GM12878 (cell line): Measurements from ENCODE around the gene CBLIF. TPM values are rescaled to one million over a fixed set of nuclear protein-coding genes. Genes with fewer than 3 reads are reported as not detected.

Experiments
- ATF2 ChIP-seq: IDR thresholded peaks from 2 replicates; pipeline ENCODE4 v1.6.1; 2012; ENCODE audit warnings: low read length, inconsistent platforms
- BCL11A ChIP-seq: IDR thresholded peaks from 2 replicates; pipeline ENCODE4 v1.6.1; 2011; ENCODE audit warnings: low read depth, low read length
- CBX5 ChIP-seq: sonication (generic); IDR thresholded peaks from 2 replicates; pipeline ENCODE4 v1.6.1; 2016; ENCODE audit warnings: low read depth, moderate library complexity, mild to moderate bottlenecking, inconsistent platforms
- CREB1 ChIP-seq: IDR thresholded peaks from 2 replicates; pipeline ENCODE4 v1.6.1; 2012; ENCODE audit warnings: low read depth, mild to moderate bottlenecking, inconsistent platforms
- CREM ChIP-seq: IDR thresholded peaks from 2 replicates; pipeline ENCODE4 v1.6.1; 2014; ENCODE audit warnings: antibody characterized with exemption, low read depth
- EED ChIP-seq: sonication (generic); IDR thresholded peaks from 2 replicates; pipeline ENCODE4 v1.6.1; 2016; ENCODE audit warnings: antibody characterized with exemption, low read depth
- EP300 ChIP-seq, 2 experiments: fragments of 150-350 bp in 1 of 2; IDR thresholded peaks; 2 replicates each; pipeline ENCODE4 v1.6.1; 2011 to 2012; ENCODE audit warnings: low read depth in 2 of 2, low read length in 2 of 2, borderline replicate concordance in 1 of 2, improper control_type of control experiment in 1 of 2, inconsistent platforms in 1 of 2; ENCODE audit not compliant: control insufficient read depth in 1 of 2
- FOXK2 ChIP-seq: fragments of 450-650 bp; IDR thresholded peaks from 2 replicates; pipeline ENCODE4 v1.6.1; 2017; ENCODE audit warnings: mild to moderate bottlenecking, moderate library complexity
- IKZF1 ChIP-seq: fragments of 450-650 bp; conservative IDR thresholded peaks from 2 replicates; pipeline ENCODE4 v1.6.1; 2017; ENCODE audit warnings: antibody characterized with exemption, mild to moderate bottlenecking
- IRF4 ChIP-seq: IDR thresholded peaks from 2 replicates; pipeline ENCODE4 v1.6.1; 2011; ENCODE audit warnings: low read depth, low read length
- KDM1A ChIP-seq: fragments of 200-600 bp; sonication (generic); IDR thresholded peaks from 2 replicates; pipeline ENCODE4 v1.6.1; 2016; ENCODE audit warnings: borderline replicate concordance
- LARP7 ChIP-seq: fragments of 450-650 bp; IDR thresholded peaks from 2 replicates; pipeline ENCODE4 v1.6.1; 2017; ENCODE audit warnings: mild to moderate bottlenecking
- MEF2A ChIP-seq: IDR thresholded peaks from 2 replicates; pipeline ENCODE4 v1.6.1; 2011; ENCODE audit warnings: low read depth, mild to moderate bottlenecking, low read length, moderate library complexity; ENCODE audit not compliant: insufficient read depth
- MTA2 ChIP-seq: fragments of 450-650 bp; IDR thresholded peaks from 2 replicates; pipeline ENCODE4 v1.6.1; 2016; ENCODE audit warnings: low read depth, mild to moderate bottlenecking, moderate library complexity
- NBN ChIP-seq: fragments of 450-650 bp; IDR thresholded peaks from 2 replicates; pipeline ENCODE4 v1.6.1; 2016
- NFIC ChIP-seq: IDR thresholded peaks from 2 replicates; pipeline ENCODE4 v1.6.1; 2012; ENCODE audit warnings: low read depth, mild to moderate bottlenecking, inconsistent platforms, low read length, moderate library complexity
- PML ChIP-seq: IDR thresholded peaks from 2 replicates; pipeline ENCODE4 v1.6.1; 2012; ENCODE audit warnings: low read length, inconsistent platforms
- RELA ChIP-seq: fragments of 450-650 bp; IDR thresholded peaks from 2 replicates; pipeline ENCODE4 v1.8.0; 2014; ENCODE audit warnings: borderline replicate concordance; ENCODE audit not compliant: partially characterized antibody
- RELB ChIP-seq: fragments of 450-650 bp; IDR thresholded peaks from 2 replicates; pipeline ENCODE4 v1.6.1; 2017; ENCODE audit warnings: low read depth, mild to moderate bottlenecking, moderate library complexity
- SKIL ChIP-seq: fragments of 450-650 bp; IDR thresholded peaks from 2 replicates; pipeline ENCODE4 v1.6.1; 2017; ENCODE audit warnings: mild to moderate bottlenecking, low read depth, inconsistent platforms; ENCODE audit not compliant: poor library complexity, severe bottlenecking
- SMAD1 ChIP-seq: fragments of 450-650 bp; IDR thresholded peaks from 2 replicates; pipeline ENCODE4 v1.6.1; 2018; ENCODE audit warnings: mild to moderate bottlenecking, low read depth; ENCODE audit not compliant: partially characterized antibody
- SMAD5 ChIP-seq: IDR thresholded peaks from 2 replicates; pipeline ENCODE4 v1.6.1; 2016; ENCODE audit warnings: antibody characterized with exemption, low read depth
- TARDBP ChIP-seq: IDR thresholded peaks from 2 replicates; pipeline ENCODE4 v1.6.1; 2016; ENCODE audit warnings: borderline replicate concordance
- TBL1XR1 ChIP-seq: IDR thresholded peaks from 2 replicates; pipeline ENCODE4 v1.6.1; 2012; ENCODE audit warnings: low read depth, low read length, improper control_type of control experiment
- ZNF384 ChIP-seq: IDR thresholded peaks from 2 replicates; pipeline ENCODE4 v1.6.1; 2012; ENCODE audit warnings: low read depth, mild to moderate bottlenecking, low read length, improper control_type of control experiment, borderline replicate concordance
- ZNF622 ChIP-seq: fragments of 450-650 bp; IDR thresholded peaks from 2 replicates; pipeline ENCODE4 v1.6.1; 2017; ENCODE audit warnings: mild to moderate bottlenecking, inconsistent platforms
- polyA plus RNA-seq, 11 experiments: library from polyadenylated mRNA; depleted of rRNA in 4 of 11; unstranded in 6 of 11; stranded (reverse) in 5 of 11; fragments of >200 nt; fragmentation: Nextera tagmentation in 4 of 11; fragmentation: Illumina TruSeq in 1 of 11; extraction: Ambion mirVana in 4 of 11; extraction: Trizol in 1 of 11; gene quantifications; 1 replicate in 1 of 11; 2 replicates in 10 of 11; pipeline versions ENCODE4 v1.2.1 to v1.2.3, GENCODE V29; 2011 to 2016; ENCODE audit warnings: inconsistent platforms in 2 of 11, missing spikeins in 2 of 11, low read depth in 1 of 11
- total RNA-seq, 4 experiments: library from RNA; depleted of rRNA in 3 of 4; stranded (reverse); fragments of >200 nt in 3 of 4; fragmentation: Illumina TruSeq in 1 of 4; extraction: Trizol in 1 of 4; gene quantifications; 2 replicates each; pipeline versions ENCODE4 v1.2.1 to v1.2.3, GENCODE V29; 2013 to 2021

CBLIF gene
- total and polyA plus RNA-seq, 10 of the 15 experiments (the other 5 are each of a cell fraction or from before 2014, with no cell fraction given) = not detected

DNA sequence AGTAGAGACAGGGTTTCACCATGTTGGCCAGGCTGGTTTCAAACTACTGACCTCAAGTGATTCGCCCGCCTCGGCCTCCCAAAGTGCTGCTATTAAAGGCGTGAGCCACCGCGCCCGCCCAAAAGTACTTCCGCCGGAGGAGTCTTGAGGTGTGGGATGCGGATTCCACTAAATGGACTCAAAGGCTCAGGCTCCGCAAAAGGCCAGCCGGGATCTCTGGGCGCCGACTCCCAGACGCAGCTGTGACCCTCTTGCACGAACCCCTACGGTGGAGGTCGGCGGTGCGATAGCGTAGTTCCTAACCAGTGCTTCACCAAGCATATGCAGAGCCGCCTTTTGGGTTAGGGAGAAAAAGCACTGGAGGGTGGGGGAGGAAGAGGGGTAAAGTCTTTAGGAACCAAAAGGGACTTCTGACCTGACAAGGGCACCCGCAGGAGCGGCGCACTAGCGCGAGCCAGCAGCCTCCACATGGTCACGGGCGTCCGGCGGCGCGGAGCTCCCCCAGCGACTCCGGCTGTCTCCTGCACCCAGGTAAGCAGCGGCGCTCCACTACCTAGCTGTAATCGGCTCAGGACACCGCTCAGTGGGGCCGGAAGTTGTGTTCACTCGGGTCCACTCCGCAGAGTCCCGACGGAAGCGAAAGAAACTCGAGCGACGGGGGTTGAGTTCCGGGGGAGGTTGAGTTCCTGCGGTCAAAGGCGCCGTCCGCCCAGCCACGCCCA, 34.9 kb downstream of the CBLIF start, which contains the start of gene MRPL16 (continued):
- TF ChIP-seq EP300 (IDR thresholded peaks at IDR 0.05; ENCODE audit: borderline replicate concordance in 1 of 2, control insufficient read depth in 1 of 2, low read depth in 2 of 2, low read length in 2 of 2) (no peak), NBN (peak; percentile 71), LARP7 (peak; percentile 83; the same call in 1 of the 2 replicates), RELA (peak; percentile 87), CREB1 (peak; percentile 82), NFIC (no peak), EED (0 out of 2 replicates have a peak, but pooled peaks have one; percentile 37), MTA2 (peak; percentile 57), SMAD1 (no peak), IRF4 (peak; percentile 55; the same call in 1 of the 2 replicates), BCL11A (no peak), SMAD5 (peak; percentile 79; the same call in 1 of the 2 replicates), KDM1A (no peak), RELB (peak; percentile 88), TARDBP (peak; percentile 79; the same call in 1 of the 2 replicates), CREM (peak; percentile 79), CBX5 (peak; percentile 92; the same call in 1 of the 2 replicates), SKIL (peak; percentile 37), TBL1XR1 (peak; percentile 40; the same call in 1 of the 2 replicates), ZNF622 (no peak), ATF2 (peak; percentile 36; the same call in 1 of the 2 replicates), PML (peak; percentile 76), FOXK2 (peak; percentile 50), MEF2A (0 out of 2 replicates have a peak, but pooled peaks have one; percentile 55), ZNF384 (no peak), IKZF1 (peak; percentile 83)
